OCI-LY1 (cell line): Measurements from ENCODE around the gene VPS41.

Experiments used
- H2AFZ ChIP-seq: fragments of 200-600 bp; sonication (generic), shearing (Covaris generic); 2 replicates; pipeline ENCODE4 v1.6.0; 2014; ENCODE audit warnings: antibody characterized with exemption, mild to moderate bottlenecking, low read length
- H3F3A ChIP-seq: fragments of 200-600 bp; sonication (generic), shearing (Covaris generic); 2 replicates; pipeline ENCODE4 v1.6.0; 2014; ENCODE audit warnings: mild to moderate bottlenecking, antibody characterized with exemption, low read length, moderate library complexity; ENCODE audit not compliant: insufficient read depth
- H3K27ac ChIP-seq: fragments of 200-600 bp; sonication (generic); 2 replicates; pipeline ENCODE4 v1.5.1; 2014; ENCODE audit warnings: low read length, mixed run types, mild to moderate bottlenecking, low read depth; ENCODE audit not compliant: poor library complexity, severe bottlenecking
- H3K27me3 ChIP-seq: fragments of 200-600 bp; sonication (generic); 2 replicates; pipeline ENCODE4 v1.6.0; 2014; ENCODE audit warnings: antibody characterized with exemption, mild to moderate bottlenecking, low read length, moderate library complexity; ENCODE audit not compliant: insufficient read depth
- H3K36me3 ChIP-seq: fragments of 200-600 bp; sonication (generic); 2 replicates; pipeline ENCODE4 v1.6.1; 2014; ENCODE audit warnings: mild to moderate bottlenecking, antibody characterized with exemption, low read length, moderate library complexity, mixed read lengths; ENCODE audit not compliant: insufficient read depth
- H3K4me1 ChIP-seq: fragments of 200-600 bp; sonication (generic); 2 replicates; pipeline ENCODE4 v1.5.1; 2014; ENCODE audit warnings: mild to moderate bottlenecking, low read length, moderate library complexity; ENCODE audit not compliant: insufficient read depth, severe bottlenecking
- H3K4me2 ChIP-seq: fragments of 200-600 bp; sonication (generic), shearing (Covaris generic); 2 replicates; pipeline ENCODE4 v1.6.1; 2014; ENCODE audit warnings: low read length
- H3K4me3 ChIP-seq: fragments of 200-600 bp; sonication (generic); 2 replicates; pipeline ENCODE4 v1.5.1; 2014; ENCODE audit warnings: low read length, low read depth, mild to moderate bottlenecking, mixed read lengths; ENCODE audit not compliant: poor library complexity, severe bottlenecking
- H3K79me2 ChIP-seq: fragments of 200-600 bp; shearing (Covaris generic); 2 replicates; pipeline ENCODE4 v1.6.1; 2016; ENCODE audit warnings: mixed run types, low read length, mixed read lengths; ENCODE audit not compliant: insufficient read depth
- H3K9ac ChIP-seq: fragments of 200-600 bp; sonication (generic), shearing (Covaris generic); 2 replicates; pipeline ENCODE4 v1.6.1; 2014; ENCODE audit warnings: mild to moderate bottlenecking, low read length, mixed read lengths
- H3K9me2 ChIP-seq: fragments of 200-600 bp; sonication (generic), shearing (Covaris generic); 2 replicates; pipeline ENCODE4 v1.6.1; 2014; ENCODE audit warnings: low read depth, mild to moderate bottlenecking, low read length, mixed read lengths
- H3K9me3 ChIP-seq: fragments of 200-600 bp; shearing (Covaris generic); 2 replicates; pipeline ENCODE4 v1.6.1; 2014; ENCODE audit warnings: low read length, mixed read lengths
- H4K20me1 ChIP-seq: fragments of 200-600 bp; sonication (generic), shearing (Covaris generic); 2 replicates; pipeline ENCODE4 v1.6.0; 2016; ENCODE audit warnings: mild to moderate bottlenecking, low read length; ENCODE audit not compliant: insufficient read depth
- CTCF ChIP-seq: fragments of 200-600 bp; sonication (generic), shearing (Covaris generic); IDR thresholded peaks from 2 replicates; pipeline ENCODE4 v1.5.1; 2017; ENCODE audit warnings: mild to moderate bottlenecking, antibody characterized with exemption, low read length, moderate library complexity, mixed read lengths
- EZH2 ChIP-seq: fragments of 200-600 bp; sonication (generic), shearing (Covaris generic); IDR thresholded peaks from 2 replicates; pipeline ENCODE4 v1.8.0; 2017; ENCODE audit warnings: borderline replicate concordance, mixed run types, mild to moderate bottlenecking, antibody characterized with exemption, low read length, moderate library complexity, mixed read lengths

VPS41 gene

DNA sequence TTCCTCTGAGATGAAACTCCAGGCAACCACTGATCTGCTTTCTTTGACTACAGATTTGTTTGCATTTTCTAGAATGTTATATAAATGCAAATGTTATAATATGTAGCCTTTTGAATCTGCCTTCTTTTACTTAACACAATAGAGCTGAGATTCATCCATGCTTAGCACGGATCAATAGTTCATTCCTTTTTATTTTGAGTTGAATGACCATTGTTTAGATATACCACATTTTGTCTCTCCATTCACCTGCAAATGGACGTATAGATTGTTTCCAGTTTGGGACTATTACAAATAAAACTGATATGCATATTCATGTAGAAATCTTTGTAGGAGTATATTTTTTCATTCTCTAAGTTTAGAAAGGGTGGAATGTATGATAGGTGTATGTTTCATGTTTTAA, 57.7 kb downstream of the VPS41 start:
- Histone ChIP-seq H3K27me3 (no peaks in the 10 kb centered on the region), H3K36me3 (no peaks in the 10 kb centered on the region), H2AFZ (no peak overlapping the region), H3K9me2 (no peaks in the 10 kb centered on the region), H4K20me1 (no peaks in the 10 kb centered on the region), H3K4me2 (no peak overlapping the region), H3K27ac (no peak overlapping the region), H3K9ac (no peak overlapping the region), H3F3A (no peaks in the 10 kb centered on the region), H3K9me3 (no peaks in the 10 kb centered on the region), H3K4me3 (no peak overlapping the region), H3K79me2 (no peaks in the 10 kb centered on the region), H3K4me1 (peaks cover 11% of the 10 kb centered on the region)
- TF ChIP-seq CTCF = no peak

- no peak overlapping the region for H3K9ac ChIP-seq
- no peaks in the 10 kb centered on the region for H3K27me3 ChIP-seq
- no peaks in the 10 kb centered on the region for H4K20me1 ChIP-seq
- H3K9me3 ChIP-seq = no peaks in the 10 kb centered on the region
- no peaks in the 10 kb centered on the region for H3K9me2 ChIP-seq
- no peak overlapping the region for H2AFZ ChIP-seq
- no peak for TF ChIP-seq EZH2
- TF ChIP-seq CTCF = no peak
- no peaks in the 10 kb centered on the region for H3K4me1 ChIP-seq
- H3K79me2 ChIP-seq = no peaks in the 10 kb centered on the region
- no peaks in the 10 kb centered on the region for H3K36me3 ChIP-seq
- H3K4me3 ChIP-seq = no peak overlapping the region
- H3K27ac ChIP-seq = no peak overlapping the region
- H3K4me2 ChIP-seq = no peak overlapping the region
- no peaks in the 10 kb centered on the region for H3F3A ChIP-seq
Measured at GRCh38 chr7:38846280-38846679, 62.7 kb downstream of the VPS41 start.

DNA sequence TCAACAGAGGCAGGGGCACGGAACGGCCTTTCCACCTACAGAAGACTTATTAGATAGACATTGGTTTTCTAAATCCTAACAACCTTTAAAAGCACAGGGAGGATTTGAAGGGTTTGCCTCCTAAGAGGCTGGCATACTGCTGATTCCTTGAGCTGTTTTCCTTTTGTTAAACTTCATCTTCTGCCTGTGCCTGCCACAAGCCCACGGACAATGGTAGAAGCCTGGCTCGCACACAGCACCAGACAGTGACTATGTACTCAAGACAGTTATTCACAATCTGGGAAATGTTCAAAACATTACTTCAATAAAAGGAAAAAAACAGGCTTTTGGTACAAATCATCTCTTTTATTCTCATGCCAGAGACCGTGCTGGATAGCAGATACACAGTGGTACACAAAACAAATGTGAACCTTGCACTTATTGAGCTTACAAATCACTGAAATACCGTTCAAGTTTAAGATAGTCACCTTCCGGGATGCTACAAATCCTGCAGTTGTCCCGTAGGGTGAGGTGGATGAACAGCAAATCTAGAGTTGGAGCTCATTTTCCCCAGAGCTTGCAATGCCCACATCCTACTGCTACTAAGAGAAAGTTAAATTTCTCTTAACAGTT, 63.9 kb downstream of the VPS41 start:
- Histone ChIP-seq H2AFZ (no peak overlapping the region), H3K4me1 (no peaks in the 10 kb centered on the region), H3K9me2 (no peaks in the 10 kb centered on the region), H3K36me3 (no peaks in the 10 kb centered on the region), H3K4me3 (no peak overlapping the region), H3K4me2 (no peak overlapping the region), H3K27me3 (no peaks in the 10 kb centered on the region), H3F3A (no peaks in the 10 kb centered on the region), H4K20me1 (no peaks in the 10 kb centered on the region), H3K27ac (no peak overlapping the region), H3K9me3 (no peaks in the 10 kb centered on the region), H3K9ac (no peak overlapping the region), H3K79me2 (no peaks in the 10 kb centered on the region)
- no peak for TF ChIP-seq EZH2

DNA sequence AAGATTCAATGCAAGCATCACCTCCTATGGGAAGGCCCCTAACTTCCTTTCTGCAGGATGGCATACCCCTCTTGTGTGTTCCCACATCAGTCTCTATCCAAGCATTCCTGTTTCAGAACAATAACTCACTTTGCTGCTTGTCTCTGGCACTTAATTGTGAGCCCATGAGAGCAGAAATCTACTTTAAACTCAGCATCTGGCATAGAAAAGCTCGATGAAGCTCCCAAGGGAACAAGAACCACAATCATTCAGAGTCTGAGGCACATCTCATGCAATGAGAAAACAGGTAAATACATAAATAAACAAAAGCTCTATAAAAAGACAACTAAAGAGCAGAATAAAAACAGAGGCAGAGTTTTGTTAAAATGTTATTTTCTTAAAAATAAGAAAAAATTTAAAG, 66.2 kb downstream of the VPS41 start:
- no peaks in the 10 kb centered on the region for H3F3A ChIP-seq
- H3K79me2 ChIP-seq = no peaks in the 10 kb centered on the region
- H2AFZ ChIP-seq = no peak overlapping the region
- H3K27ac ChIP-seq = no peak overlapping the region
- H3K9me3 ChIP-seq = no peaks in the 10 kb centered on the region
- H3K4me3 ChIP-seq = no peak overlapping the region
- H3K36me3 ChIP-seq = no peaks in the 10 kb centered on the region
- no peak overlapping the region for H3K9ac ChIP-seq
- H3K27me3 ChIP-seq = no peaks in the 10 kb centered on the region
- TF ChIP-seq EZH2 = no peak
- no peak for TF ChIP-seq CTCF
- no peak overlapping the region for H3K4me2 ChIP-seq
- no peaks in the 10 kb centered on the region for H3K4me1 ChIP-seq
- no peaks in the 10 kb centered on the region for H4K20me1 ChIP-seq
- no peaks in the 10 kb centered on the region for H3K9me2 ChIP-seq
